ENCODE measurements around the gene GRAMD1B.

DNA sequence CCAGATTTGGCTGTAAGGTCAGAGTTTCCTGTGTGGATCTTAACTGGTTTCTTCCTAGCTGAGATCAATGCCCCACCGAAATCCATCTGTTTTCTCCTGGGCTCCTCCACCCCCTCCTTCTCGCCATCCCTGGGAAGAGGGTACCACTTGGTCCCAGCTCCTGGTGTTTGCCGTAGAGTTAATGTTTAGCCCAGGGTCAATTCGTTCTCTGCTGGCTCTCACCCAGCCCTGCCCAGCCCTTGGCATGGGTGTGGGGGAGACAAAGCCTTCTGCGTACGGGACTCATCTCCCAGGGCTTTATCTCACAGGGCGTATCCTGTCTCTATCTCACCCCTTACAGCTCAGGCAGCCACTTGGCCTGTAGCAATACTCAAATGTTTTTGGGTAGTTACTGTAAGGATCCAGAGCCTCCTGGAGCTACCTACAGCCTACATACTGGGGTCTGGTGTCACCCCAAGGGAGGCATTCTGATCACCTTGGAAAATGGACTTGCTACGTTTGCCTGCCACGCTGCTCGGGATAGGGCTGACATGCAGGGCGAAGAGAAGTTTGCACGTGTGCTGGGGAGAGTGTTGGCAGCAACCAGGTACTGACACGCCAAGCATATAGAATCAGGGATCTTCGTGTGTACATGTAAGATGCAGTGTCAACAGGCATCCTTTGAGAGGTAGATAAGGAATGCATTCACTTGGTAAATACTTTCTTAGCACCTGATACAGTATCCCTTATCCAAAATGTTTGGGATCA, 158.2 kb downstream of the GRAMD1B start:
- no peak for TF ChIP-seq EZH2 (IDR thresholded peaks at IDR 0.05; ENCODE audit: borderline replicate concordance, insufficient read depth, low read depth, low read length, poor library complexity, severe bottlenecking)
- TF ChIP-seq, protein P1, sequence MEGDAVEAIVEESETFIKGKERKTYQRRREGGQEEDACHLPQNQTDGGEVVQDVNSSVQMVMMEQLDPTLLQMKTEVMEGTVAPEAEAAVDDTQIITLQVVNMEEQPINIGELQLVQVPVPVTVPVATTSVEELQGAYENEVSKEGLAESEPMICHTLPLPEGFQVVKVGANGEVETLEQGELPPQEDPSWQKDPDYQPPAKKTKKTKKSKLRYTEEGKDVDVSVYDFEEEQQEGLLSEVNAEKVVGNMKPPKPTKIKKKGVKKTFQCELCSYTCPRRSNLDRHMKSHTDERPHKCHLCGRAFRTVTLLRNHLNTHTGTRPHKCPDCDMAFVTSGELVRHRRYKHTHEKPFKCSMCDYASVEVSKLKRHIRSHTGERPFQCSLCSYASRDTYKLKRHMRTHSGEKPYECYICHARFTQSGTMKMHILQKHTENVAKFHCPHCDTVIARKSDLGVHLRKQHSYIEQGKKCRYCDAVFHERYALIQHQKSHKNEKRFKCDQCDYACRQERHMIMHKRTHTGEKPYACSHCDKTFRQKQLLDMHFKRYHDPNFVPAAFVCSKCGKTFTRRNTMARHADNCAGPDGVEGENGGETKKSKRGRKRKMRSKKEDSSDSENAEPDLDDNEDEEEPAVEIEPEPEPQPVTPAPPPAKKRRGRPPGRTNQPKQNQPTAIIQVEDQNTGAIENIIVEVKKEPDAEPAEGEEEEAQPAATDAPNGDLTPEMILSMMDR (IDR thresholded peaks at IDR 0.05), result no peak
